DND-41 (cell line): ENCODE measurements around the gene FAM193A.

ENCODE experiments used
- ATAC-seq: fragments of 200-7000 bp; cut with Tn5 transposase; 3 replicates; pipeline ENCODE4 v1.9.1; 2021; ENCODE audit warnings: low read depth; ENCODE audit not compliant: insufficient read depth
- DNase-seq: peaks from one replicate; pipeline ENCODE4 v3.0.0-alpha.2; 2020
- H2AFZ ChIP-seq: 2 replicates; pipeline ENCODE4 v1.6.0; 2012; ENCODE audit warnings: low read depth, low read length
- H3K27ac ChIP-seq: 2 replicates; pipeline ENCODE4 v1.5.1; 2012; ENCODE audit warnings: low read length, inconsistent platforms
- H3K27me3 ChIP-seq: fragments of 200-600 bp; sonication (generic); 2 replicates; pipeline ENCODE4 v1.6.0; 2012; ENCODE audit warnings: low read length, mild to moderate bottlenecking, inconsistent platforms; ENCODE audit not compliant: insufficient read depth, poor library complexity
- H3K36me3 ChIP-seq: 2 replicates; pipeline ENCODE4 v1.5.1; 2012; ENCODE audit warnings: low read length, inconsistent platforms; ENCODE audit not compliant: insufficient read depth
- H3K4me1 ChIP-seq: 2 replicates; pipeline ENCODE4 v1.5.1; 2012; ENCODE audit warnings: mild to moderate bottlenecking, low read length; ENCODE audit not compliant: insufficient read depth
- H3K4me2 ChIP-seq: 2 replicates; pipeline ENCODE4 v1.6.0; 2012; ENCODE audit warnings: mild to moderate bottlenecking, moderate library complexity, low read length, inconsistent platforms; ENCODE audit not compliant: insufficient read depth
- H3K4me3 ChIP-seq, 2 experiments: fragments of 200-600 bp in 1 of 2; shearing (Covaris generic) in 1 of 2; 2 replicates each; pipeline ENCODE4 v1.5.1; 2012 to 2016; ENCODE audit warnings: inconsistent platforms in 2 of 2, low read length in 2 of 2, mild to moderate bottlenecking in 2 of 2, low read depth in 1 of 2, moderate library complexity in 1 of 2
- H3K79me2 ChIP-seq: 2 replicates; pipeline ENCODE4 v1.6.0; 2012; ENCODE audit warnings: low read length, inconsistent platforms; ENCODE audit not compliant: insufficient read depth
- H3K9ac ChIP-seq: 2 replicates; pipeline ENCODE4 v1.6.0; 2012; ENCODE audit warnings: low read depth, mild to moderate bottlenecking, inconsistent platforms, low read length, moderate library complexity
- H3K9me3 ChIP-seq: 2 replicates; pipeline ENCODE4 v1.5.1; 2012; ENCODE audit warnings: low read length, moderate library complexity, mild to moderate bottlenecking, inconsistent platforms; ENCODE audit not compliant: insufficient read depth, severe bottlenecking
- H4K20me1 ChIP-seq: 2 replicates; pipeline ENCODE4 v1.6.0; 2012; ENCODE audit warnings: low read length; ENCODE audit not compliant: insufficient read depth
- CTCF ChIP-seq: IDR thresholded peaks from 2 replicates; pipeline ENCODE4 v1.5.1; 2012; ENCODE audit warnings: borderline replicate concordance, low read length, moderate library complexity, mild to moderate bottlenecking; ENCODE audit not compliant: poor library complexity, severe bottlenecking; ENCODE audit errors: extremely low read depth
- EZH2 ChIP-seq: IDR thresholded peaks from 3 replicates; pipeline ENCODE4 v1.6.1; 2012; ENCODE audit warnings: borderline replicate concordance, low read depth, mild to moderate bottlenecking, moderate library complexity, low read length, inconsistent platforms; ENCODE audit not compliant: severe bottlenecking

FAM193A gene

GRCh38 chr4:2698504-2698903 lies 162.1 kb downstream of the FAM193A start:
- Histone ChIP-seq H3K4me1 (no peaks in the 10 kb centered on the region), H3K79me2 (no peaks in the 10 kb centered on the region), H3K4me2 (no peak overlapping the region), H3K27ac (no peak overlapping the region), H3K9ac (no peak overlapping the region), H4K20me1 (peaks cover 13% of the 10 kb centered on the region), H3K36me3 (peaks cover 99% of the 10 kb centered on the region), H3K4me3 (no peak overlapping the region), H3K27me3 (no peaks in the 10 kb centered on the region), H2AFZ (no peak overlapping the region), H3K9me3 (no peaks in the 10 kb centered on the region)
- DNase-seq (no peak), ATAC-seq (no peak)
- TF ChIP-seq CTCF: no peak
- TF ChIP-seq EZH2: no peak

GRCh38 chr4:2698951-2699505 lies 162.6 kb downstream of the FAM193A start:
- ATAC-seq: no peak
- H3K4me2 ChIP-seq: no peak overlapping the region
- peaks cover 13% of the 10 kb centered on the region for H4K20me1 ChIP-seq
- no peaks in the 10 kb centered on the region for H3K9me3 ChIP-seq
- no peak overlapping the region for H3K4me3 ChIP-seq
- H3K27ac ChIP-seq: no peak overlapping the region
- no peaks in the 10 kb centered on the region for H3K79me2 ChIP-seq
- no peak for TF ChIP-seq EZH2
- TF ChIP-seq CTCF: no peak
- H3K9ac ChIP-seq: no peak overlapping the region
- no peak for DNase-seq
- H2AFZ ChIP-seq: no peak overlapping the region
- no peaks in the 10 kb centered on the region for H3K27me3 ChIP-seq
- H3K4me1 ChIP-seq: no peaks in the 10 kb centered on the region
- peaks cover 98% of the 10 kb centered on the region for H3K36me3 ChIP-seq

GRCh38 chr4:2699534-2699933 lies 163.1 kb downstream of the FAM193A start:
- no peak overlapping the region for H3K4me3 ChIP-seq
- H3K4me1 ChIP-seq: no peaks in the 10 kb centered on the region
- peaks cover 13% of the 10 kb centered on the region for H4K20me1 ChIP-seq
- no peak for TF ChIP-seq EZH2
- no peaks in the 10 kb centered on the region for H3K27me3 ChIP-seq
- no peak overlapping the region for H3K4me2 ChIP-seq
- no peaks in the 10 kb centered on the region for H3K79me2 ChIP-seq
- ATAC-seq: no peak
- H2AFZ ChIP-seq: no peak overlapping the region
- H3K36me3 ChIP-seq: peaks cover 95% of the 10 kb centered on the region
- DNase-seq: no peak
- no peak overlapping the region for H3K27ac ChIP-seq
- no peaks in the 10 kb centered on the region for H3K9me3 ChIP-seq
- no peak overlapping the region for H3K9ac ChIP-seq

- Histone ChIP-seq H3K4me2 (no peak overlapping the region), H3K9me3 (no peaks in the 10 kb centered on the region), H3K4me1 (no peaks in the 10 kb centered on the region), H3K4me3 (no peak overlapping the region), H3K79me2 (no peaks in the 10 kb centered on the region), H3K36me3 (peaks cover 91% of the 10 kb centered on the region), H3K27me3 (no peaks in the 10 kb centered on the region), H3K27ac (no peak overlapping the region), H4K20me1 (peaks cover 13% of the 10 kb centered on the region), H3K9ac (no peak overlapping the region), H2AFZ (no peak overlapping the region)
- no peak for TF ChIP-seq CTCF
- TF ChIP-seq EZH2: no peak
- no peak for DNase-seq
- no peak for ATAC-seq
Observed at GRCh38 chr4:2700031-2700430, 163.6 kb downstream of the FAM193A start.
